ENCODE data around the gene TIAM2.

DNA sequence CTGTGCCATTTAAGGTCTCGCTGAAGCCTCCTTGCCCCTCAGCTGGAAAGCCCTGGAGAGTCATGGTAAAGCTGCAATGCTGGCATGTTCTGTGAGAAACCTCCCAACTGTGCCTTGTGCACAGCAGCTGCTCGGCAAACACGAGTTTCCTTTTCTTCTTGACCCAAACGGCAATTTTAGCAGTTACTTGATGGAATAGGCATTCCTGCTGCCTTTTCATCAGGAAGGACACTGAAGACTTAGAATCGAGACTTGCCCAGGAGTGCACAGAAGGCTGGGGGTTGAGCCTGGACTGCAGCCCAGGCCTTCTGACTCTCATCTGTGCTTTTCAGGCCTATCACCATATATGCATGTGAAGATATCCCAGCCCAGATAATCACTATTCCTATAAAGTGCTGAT lies 240.0 kb downstream of the TIAM2 start:
- TF ChIP-seq, protein P1, sequence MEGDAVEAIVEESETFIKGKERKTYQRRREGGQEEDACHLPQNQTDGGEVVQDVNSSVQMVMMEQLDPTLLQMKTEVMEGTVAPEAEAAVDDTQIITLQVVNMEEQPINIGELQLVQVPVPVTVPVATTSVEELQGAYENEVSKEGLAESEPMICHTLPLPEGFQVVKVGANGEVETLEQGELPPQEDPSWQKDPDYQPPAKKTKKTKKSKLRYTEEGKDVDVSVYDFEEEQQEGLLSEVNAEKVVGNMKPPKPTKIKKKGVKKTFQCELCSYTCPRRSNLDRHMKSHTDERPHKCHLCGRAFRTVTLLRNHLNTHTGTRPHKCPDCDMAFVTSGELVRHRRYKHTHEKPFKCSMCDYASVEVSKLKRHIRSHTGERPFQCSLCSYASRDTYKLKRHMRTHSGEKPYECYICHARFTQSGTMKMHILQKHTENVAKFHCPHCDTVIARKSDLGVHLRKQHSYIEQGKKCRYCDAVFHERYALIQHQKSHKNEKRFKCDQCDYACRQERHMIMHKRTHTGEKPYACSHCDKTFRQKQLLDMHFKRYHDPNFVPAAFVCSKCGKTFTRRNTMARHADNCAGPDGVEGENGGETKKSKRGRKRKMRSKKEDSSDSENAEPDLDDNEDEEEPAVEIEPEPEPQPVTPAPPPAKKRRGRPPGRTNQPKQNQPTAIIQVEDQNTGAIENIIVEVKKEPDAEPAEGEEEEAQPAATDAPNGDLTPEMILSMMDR (conservative IDR thresholded peaks at IDR 0.05; ENCODE audit: low read depth, low read length): no peak
- no peak for TF ChIP-seq EZH2 (IDR thresholded peaks at IDR 0.05; ENCODE audit: borderline replicate concordance, low read depth, low read length, poor library complexity, severe bottlenecking)

All from A673 (cell line).